NCI-H2171 (cell line): ENCODE measurements around the gene CENPA.
A peak's percentile ranks its signal among the peaks of the same experiment; 100 is the strongest.

Experiments used
- DNase-seq: peaks from one replicate; lab custom pipeline; 2025; lab: John Stamatoyannopoulos, UW

CENPA gene

GRCh38 chr2:26763019-26763418 lies 22.8 kb upstream of the CENPA start:
- DNase-seq: no peak

GRCh38 chr2:26764078-26764887 lies 21.6 kb upstream of the CENPA start, which contains the start of gene SLC35F6:
SLC35F6 (plus strand) TSS chr2:26764284; CDS start chr2:26764350, 66 bp downstream.
- peak; percentile 94 for DNase-seq

GRCh38 chr2:26764906-26765305 lies 20.9 kb upstream of the CENPA start:
- DNase-seq: no peak

GRCh38 chr2:26765475-26766200 lies 20.2 kb upstream of the CENPA start:
- DNase-seq: no peak

GRCh38 chr2:26767129-26767528 lies 18.7 kb upstream of the CENPA start:
- DNase-seq: no peak

- no peak for DNase-seq
These were observed 17.9 kb upstream of the CENPA start for GRCh38 chr2:26767894-26768487.

- DNase-seq: no peak
These were observed 17.1 kb upstream of the CENPA start for GRCh38 chr2:26768759-26769088.

GRCh38 chr2:26769089-26769761 lies 16.6 kb upstream of the CENPA start:
- no peak for DNase-seq

- DNase-seq: peak; percentile 83
These were observed 14.8 kb upstream of the CENPA start for GRCh38 chr2:26770986-26771586.

- peak; percentile 98 for DNase-seq
These were observed 13.5 kb upstream of the CENPA start for GRCh38 chr2:26772064-26773001.

- DNase-seq: no peak
These were observed 9.6 kb upstream of the CENPA start for GRCh38 chr2:26776195-26776800.

- DNase-seq: no peak
These were observed 7.8 kb upstream of the CENPA start for GRCh38 chr2:26778098-26778497.

GRCh38 chr2:26778507-26778906 lies 7.3 kb upstream of the CENPA start:
- no peak for DNase-seq

GRCh38 chr2:26780203-26780760 lies 5.6 kb upstream of the CENPA start:
- DNase-seq: no peak

- DNase-seq: no peak
These were observed 2.8 kb upstream of the CENPA start for GRCh38 chr2:26782876-26783704.

GRCh38 chr2:26784570-26785234 lies 1.2 kb upstream of the CENPA start:
- no peak for DNase-seq

- DNase-seq: no peak
These were observed 562 bp downstream of the CENPA start for GRCh38 chr2:26786207-26787028.

- DNase-seq: no peak
These were observed 6.9 kb downstream of the CENPA start for GRCh38 chr2:26792720-26793119.
